IPS-18c (cell line): ENCODE results near the gene VIPR2.
A peak's percentile ranks its signal among the peaks of the same experiment; 100 is the strongest.

Source experiments
- H3K4me3 ChIP-seq: 2 replicates; pipeline ENCODE4 v1.7.0; 2013; ENCODE audit warnings: low read depth, mild to moderate bottlenecking, low read length, moderate library complexity; ENCODE audit not compliant: insufficient read depth
- H3K9me3 ChIP-seq: one replicate; pipeline ENCODE4 v1.6.1; 2013; ENCODE audit warnings: mild to moderate bottlenecking, low read length, moderate library complexity; ENCODE audit not compliant: control insufficient read depth, insufficient read depth

Gene VIPR2

DNA sequence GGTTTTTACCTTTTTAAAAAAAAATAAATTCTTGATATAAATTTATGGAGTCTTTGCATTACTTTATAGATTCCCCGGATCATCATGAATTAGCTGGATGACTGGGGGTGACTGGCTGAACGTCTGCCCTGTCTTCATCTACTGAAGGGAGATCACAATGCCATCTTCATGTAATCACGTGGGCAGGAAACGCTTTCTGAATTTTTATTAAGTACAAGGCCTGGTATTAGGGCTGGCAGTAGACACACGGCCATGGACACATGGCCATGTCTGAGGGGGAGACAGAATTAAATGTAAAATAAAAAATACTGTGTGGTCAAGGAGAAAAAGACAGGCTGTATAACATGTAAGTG is 111.2 kb downstream of the VIPR2 start:
- H3K9me3 ChIP-seq = no peaks in the 10 kb centered on the region
- H3K4me3 ChIP-seq = no peak overlapping the region

DNA sequence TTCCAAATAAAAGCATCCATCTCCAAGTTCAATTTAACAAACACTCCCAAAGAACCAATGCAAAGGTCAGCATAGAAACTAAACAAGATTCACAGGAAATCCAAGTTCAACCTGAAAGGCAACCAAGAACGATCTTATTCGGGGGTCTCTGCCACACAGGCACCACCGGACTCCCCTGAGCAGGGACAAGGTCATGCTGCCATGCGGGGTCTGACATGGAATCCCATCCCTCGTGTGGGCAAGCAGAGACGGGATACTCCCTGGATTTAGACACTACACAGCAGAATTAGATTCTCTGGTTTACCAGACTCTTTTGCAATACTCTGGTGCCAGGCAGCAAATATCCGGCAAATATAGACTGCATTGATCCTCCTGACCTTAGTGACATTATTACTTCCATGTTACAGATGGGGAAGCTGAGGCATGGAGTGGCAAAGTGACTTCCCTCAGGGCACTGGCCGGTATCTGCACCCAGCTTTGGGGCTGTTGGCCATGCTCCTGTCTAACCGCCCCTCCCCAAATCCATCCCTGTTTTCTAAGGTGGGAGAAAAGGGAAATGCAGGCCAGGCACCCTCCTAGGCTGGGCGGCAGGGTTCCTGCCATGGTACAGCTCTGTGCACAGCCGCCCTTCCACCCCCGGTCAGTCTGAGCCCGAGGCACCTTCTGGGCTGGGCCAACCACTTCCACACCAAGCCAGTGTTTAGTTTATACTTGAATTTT is 111.8 kb downstream of the VIPR2 start:
- Histone ChIP-seq H3K9me3 (no peaks in the 10 kb centered on the region), H3K4me3 (no peak overlapping the region)

- no peaks in the 10 kb centered on the region for H3K9me3 ChIP-seq
- no peak overlapping the region for H3K4me3 ChIP-seq
Measured at GRCh38 chr7:159032322-159032721, 112.3 kb downstream of the VIPR2 start.

GRCh38 chr7:159031750-159032149 is 112.9 kb downstream of the VIPR2 start:
- Histone ChIP-seq H3K4me3 (0 out of 2 replicates have a peak overlapping the region, but pooled peaks have one; percentile 24), H3K9me3 (no peaks in the 10 kb centered on the region)

DNA sequence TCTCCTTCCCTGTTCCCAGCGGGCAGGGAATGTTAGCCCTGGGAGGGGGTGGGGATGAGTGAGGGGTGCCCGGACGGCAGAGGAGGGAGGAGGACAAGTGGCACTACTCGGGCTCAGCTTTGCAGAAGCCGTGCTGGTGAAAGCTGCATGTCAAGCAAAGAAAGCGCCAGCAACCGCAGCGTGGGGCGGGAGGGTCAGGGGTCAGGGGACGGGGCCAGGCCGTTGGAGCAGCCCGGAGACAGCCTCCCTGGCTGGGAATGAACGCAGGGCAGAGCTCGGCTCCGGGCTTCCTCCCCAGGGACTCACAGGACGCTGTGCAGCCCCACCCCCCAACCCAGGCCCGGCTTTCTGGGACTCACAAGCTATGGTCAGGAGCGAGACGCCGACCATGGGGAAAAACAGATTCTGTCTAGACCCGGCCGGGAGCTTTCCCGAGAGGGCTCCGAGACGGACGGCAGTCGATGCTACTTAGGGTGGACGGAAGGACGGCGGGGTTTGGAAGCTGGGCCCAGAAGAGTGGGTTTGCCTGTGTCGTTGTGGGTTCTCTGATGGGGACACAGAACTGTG is 113.4 kb downstream of the VIPR2 start:
- H3K4me3 ChIP-seq = peak overlapping the region; percentile 56; the same call in 1 of the 2 replicates

GRCh38 chr7:159030490-159031134 is 114.1 kb downstream of the VIPR2 start:
- H3K4me3 ChIP-seq = peak overlapping the region; percentile 56; the same call in 1 of the 2 replicates
- no peaks in the 10 kb centered on the region for H3K9me3 ChIP-seq

More for the DNA sequence above, 113.4 kb downstream of the VIPR2 start:
- no peaks in the 10 kb centered on the region for H3K9me3 ChIP-seq

DNA sequence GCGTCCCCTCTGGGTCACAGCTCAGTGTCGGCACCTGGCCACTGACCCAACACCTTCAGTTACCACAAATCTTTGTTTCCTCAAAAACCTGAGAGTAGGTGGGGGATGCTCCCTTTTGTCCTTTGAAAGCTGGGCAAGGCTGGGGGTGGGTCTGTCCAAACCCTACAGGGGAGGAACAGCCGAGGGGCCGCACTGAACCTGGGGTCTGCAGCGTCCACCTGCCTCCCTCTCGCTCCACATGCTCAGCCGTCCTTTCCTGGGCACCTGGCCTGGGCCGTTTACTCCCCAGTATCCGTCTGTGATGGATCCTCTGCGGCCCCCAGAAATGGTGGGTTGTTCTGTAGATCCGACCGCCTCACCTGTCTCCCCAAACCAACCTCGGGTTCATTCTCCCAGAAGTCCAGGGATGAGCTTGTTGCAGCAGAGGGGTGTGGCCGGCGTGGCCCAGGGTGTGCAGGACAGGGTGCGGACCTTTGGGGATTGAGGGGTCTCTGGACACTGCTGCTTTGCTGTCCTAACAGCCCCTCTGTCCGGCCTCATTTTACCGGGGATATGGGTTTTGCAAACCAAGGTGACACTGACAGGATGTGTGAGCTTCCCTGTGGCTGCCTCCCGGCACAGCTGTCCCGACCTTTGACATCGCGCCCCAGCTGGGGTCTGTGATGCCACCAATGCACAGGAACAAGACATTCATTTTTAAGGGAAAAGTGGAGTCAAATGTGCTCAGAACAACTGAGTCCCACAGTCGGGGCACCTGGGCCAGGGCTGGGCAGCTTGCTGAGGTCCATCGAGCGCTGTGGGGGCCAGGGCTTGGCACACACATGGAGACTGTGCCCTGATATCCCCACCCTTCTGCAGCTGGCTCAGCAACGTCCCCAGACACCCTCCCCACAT is 115.9 kb downstream of the VIPR2 start:
- Histone ChIP-seq H3K9me3 (no peaks in the 10 kb centered on the region), H3K4me3 (no peak overlapping the region)

DNA sequence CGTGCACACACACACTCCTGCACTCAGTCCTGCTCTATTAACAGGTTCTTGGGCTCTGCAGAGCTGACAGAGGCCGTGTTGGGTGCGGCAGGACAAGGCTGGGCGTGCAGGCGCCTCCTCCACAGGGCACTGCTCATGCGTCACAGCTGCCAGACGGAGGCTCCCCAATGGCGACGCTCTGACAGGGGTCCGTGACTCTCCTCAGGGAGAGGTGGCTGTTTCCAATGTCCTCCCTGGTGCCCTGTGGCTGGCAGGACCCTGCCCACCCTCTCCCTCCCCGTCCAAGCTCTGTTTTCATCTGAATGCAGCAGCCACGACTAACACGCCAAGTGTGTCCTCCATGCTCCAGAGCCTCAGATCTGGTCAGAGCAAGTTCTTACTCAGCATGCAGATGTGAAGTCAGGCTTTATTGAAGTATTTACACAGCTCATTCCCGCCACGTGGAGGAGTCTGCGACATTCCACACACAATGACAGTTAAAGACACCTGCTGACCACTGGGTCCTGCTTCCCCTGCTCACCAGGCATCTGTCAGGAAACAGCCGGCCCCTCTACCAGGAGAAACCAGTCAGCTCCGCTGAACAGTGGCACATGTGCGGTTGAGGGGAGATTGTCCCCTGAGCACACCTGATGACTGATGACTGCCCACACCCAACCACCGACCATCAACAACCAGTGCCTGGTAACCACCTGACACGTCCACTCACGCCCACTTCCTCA is 116.7 kb downstream of the VIPR2 start:
- no peak overlapping the region for H3K4me3 ChIP-seq

DNA sequence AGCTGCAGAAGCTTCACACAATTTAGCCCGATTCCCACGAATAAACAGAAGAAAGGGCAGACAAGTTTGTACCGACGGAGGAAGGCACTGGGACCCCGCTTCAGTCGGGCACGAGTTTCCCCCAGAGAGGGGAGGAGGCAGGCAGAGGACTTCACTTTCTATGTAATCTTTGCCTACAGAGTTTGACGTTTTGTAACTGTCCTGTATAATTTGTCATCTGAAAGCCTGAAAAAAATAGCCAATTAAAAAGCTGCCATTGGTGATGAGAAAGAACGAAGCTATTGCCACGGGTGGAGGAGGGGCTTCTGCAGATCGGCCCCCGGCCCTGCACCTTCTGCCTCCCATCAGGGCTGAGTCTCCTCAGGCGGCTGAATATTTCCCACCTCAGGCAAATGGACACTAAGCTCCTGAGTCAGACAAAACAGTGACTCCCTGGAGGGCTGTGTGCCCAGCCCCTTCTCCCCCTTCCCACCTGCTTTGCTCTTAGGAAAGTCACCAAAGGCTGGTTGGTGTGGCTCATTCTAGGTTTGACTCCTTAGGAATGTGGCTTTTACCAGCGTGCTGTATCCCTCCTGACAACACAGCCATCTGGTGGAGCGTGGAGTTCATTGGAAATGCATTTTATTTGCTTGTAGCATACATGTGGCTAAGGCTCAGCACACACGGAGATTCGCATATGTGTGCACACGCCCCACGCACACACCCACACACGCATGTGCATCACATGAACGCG is 117.4 kb downstream of the VIPR2 start:
- Histone ChIP-seq H3K9me3 (no peaks in the 10 kb centered on the region), H3K4me3 (no peak overlapping the region)

More for the DNA sequence above, 116.7 kb downstream of the VIPR2 start:
- no peaks in the 10 kb centered on the region for H3K9me3 ChIP-seq

- Histone ChIP-seq H3K9me3 (no peaks in the 10 kb centered on the region), H3K4me3 (no peak overlapping the region)
Measured at GRCh38 chr7:159026271-159027055, 118.2 kb downstream of the VIPR2 start.

DNA sequence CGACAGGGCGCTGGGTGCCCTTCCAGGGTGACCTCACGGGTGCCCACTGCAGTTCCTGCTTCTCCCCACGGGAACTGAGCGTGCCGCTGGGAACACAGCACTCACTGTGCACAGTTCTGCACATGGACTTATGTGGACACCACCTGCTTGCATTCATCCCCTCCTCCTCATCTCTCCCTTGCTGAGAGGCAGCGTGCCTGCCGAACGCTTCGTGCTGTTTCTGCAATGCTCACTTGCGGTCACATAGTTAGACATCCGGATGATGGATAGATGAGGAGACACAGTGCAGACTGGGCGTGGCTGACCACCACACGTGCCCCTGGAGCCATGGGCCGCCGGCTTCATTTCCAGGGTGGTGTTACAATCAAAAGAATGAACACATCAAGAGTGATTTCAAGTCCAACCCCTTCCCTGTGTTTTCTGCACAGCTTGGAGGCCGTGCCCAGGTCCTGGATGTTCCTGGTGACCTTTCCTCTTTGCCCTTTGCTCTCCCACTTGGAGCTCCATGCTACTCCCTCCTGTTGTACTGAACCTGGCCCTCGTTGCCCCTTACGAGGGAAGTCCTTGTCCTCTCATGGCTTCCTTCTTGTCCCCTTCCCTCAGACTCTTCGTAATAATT is 119.4 kb downstream of the VIPR2 start:
- H3K9me3 ChIP-seq = no peaks in the 10 kb centered on the region
- no peak overlapping the region for H3K4me3 ChIP-seq

DNA sequence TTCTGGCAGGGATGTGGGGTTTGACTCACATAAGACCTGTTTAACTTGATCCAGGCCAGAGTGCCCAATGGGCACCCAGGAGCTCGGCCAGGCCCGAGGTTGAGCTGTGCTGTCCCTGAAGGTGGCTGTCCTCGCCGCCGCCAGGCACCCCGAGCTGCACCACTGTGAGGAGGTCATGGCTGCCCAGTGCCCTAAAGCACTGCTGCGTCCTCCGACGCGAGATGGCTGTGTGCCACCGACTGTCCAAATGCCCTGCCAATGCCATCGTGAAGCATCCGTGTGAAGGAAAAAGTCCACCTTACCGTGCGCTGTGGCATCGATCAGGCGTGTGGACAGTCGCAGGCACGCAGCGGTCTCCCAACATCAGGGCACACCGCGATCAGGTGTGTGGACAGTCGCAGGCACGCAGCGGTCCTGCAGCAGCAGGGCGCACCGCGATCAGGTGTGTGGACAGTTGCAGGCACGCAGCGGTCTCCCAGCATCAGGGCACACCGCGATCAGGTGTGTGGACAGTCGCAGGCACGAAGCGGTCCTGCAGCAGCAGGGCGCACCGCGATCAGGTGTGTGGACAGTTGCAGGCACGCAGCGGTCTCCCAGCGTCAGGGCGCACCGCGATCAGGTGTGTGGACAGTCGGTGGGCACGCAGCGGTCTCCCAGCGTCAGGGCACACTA is 120.3 kb downstream of the VIPR2 start:
- Histone ChIP-seq H3K9me3 (no peaks in the 10 kb centered on the region), H3K4me3 (no peak overlapping the region)

DNA sequence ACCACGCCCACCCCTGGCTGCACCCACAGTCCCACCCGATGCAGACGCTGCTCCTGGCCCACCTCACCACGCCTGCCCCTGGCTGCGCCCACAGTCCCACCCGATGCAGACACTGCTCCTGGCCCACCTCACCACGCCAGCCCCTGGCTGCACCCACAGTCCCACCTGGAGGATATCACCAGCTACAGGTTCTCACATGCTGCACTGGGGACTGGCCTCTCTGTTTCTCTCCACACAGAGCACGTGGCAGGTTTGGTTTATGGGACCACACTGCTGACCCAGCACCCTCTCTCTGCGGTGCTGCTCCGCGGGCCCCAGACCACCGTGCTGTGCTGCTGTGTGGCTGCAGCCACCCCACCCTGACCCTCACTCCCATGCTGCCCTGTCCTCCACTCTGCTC is 120.9 kb downstream of the VIPR2 start:
- no peaks in the 10 kb centered on the region for H3K9me3 ChIP-seq
- no peak overlapping the region for H3K4me3 ChIP-seq

DNA sequence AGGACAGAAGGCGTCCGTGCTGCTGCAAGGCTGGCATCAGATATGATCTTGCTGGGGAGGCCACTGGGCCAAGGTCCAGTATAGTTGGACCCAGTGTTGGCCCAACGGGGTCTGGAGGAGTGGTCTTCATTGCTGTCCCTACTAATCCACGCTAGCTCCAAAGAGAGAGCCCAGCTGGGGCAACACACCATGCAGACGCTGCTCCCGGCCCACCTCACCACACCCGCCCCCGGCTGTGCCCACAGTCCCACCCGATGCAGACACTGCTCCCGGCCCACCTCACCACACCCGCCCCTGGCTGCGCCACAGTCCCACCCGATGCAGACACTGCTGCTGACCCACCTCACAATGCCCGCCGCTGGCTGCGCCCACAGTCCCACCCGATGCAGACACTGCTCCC is 121.5 kb downstream of the VIPR2 start:
- no peaks in the 10 kb centered on the region for H3K9me3 ChIP-seq
- no peak overlapping the region for H3K4me3 ChIP-seq
